IPS-NIHi7 (cell line): Measurements from ENCODE around the gene GNG14.
"Not testable (repeated sequence)": the region's sequence is repeated elsewhere in the genome, so short reads cannot be mapped to it uniquely, and the experiment has no call there.

Experiments
- DNase-seq: peaks from one replicate; pipeline ENCODE4 v3.0.0; 2012; ENCODE audit warnings: mixed read lengths; ENCODE audit errors: extremely low spot score

Gene GNG14

DNA sequence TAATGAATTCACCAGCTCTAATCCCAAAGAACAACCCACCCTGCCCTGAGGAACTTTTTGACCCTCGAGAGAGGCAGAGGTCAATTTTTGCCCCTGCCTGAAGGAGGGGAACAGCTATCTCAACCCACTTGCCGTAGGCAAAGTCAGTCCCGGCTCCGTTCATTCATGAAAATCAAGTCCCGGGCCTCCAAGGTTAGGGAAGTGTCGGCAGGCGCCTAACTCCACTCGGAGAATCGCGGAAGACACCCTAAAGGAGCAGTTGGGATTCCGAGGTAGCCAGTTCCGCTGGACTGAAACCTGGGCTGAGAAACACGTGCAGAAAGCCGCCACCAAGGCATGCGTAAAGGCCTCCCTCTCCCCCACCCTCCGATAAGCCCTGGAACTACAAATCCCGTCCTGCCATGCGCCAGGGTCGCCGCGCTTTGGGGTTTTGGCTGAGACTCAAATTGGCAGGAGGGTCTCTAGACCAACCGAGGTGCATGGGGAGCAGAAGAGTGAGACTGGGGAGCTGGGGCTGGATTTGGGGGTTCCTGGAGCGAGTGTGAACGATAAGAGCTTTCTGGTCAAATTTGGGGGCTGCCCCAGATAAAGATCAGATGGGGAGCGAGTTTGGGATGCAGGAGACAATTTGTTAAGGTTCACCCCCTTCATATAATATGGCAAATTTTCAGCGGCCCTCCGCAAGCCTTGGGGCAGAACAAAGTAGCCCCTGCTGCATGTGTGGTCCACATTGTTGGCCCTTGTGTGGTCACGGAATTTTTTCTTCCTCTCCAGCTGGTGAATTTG, 36.0 kb downstream of the GNG14 start, which contains the start of gene TNPO2:
TNPO2 (minus strand) TSS at position 292 of the 786 bp plus-strand sequence. CDS start 2,955 bp downstream, outside the sequence.
- DNase-seq, result peak; percentile 81

DNA sequence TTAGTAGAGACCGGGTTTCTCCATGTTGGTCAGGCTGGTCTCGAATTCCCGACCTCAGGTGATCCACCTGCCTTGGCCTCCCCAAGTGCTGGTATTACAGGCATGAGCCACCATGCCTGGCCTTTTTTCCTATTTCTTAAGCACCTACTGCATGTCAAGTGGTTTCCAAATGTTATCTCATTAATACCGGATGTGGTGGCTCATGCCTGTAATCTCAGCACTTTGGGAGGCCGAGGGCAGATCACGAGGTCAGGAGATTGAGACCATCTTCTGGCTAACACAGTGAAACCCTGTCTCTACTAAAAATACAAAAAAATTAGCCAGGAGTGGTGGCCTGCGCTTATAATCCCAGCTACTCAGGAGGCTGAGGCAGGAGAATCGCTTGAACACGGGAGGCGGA, 37.8 kb downstream of the GNG14 start:
- DNase-seq, result not testable (repeated sequence)

DNA sequence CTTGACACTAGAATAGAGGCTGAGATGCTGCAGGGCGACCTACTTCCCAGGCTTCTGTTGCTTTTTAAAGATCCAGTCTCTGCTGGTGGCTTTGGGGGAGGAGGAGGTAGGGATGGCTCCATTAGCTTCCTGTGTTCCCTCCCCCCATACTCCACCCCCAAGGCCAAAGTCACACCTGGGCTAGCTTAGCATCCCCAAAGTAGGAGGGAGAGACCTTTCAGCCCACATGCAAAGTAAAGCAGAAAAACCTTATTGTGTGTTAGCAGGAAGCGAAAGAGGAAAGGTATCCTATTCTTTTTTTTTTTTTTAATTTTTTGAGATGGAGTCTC, 39.2 kb downstream of the GNG14 start:
- no peak for DNase-seq

DNA sequence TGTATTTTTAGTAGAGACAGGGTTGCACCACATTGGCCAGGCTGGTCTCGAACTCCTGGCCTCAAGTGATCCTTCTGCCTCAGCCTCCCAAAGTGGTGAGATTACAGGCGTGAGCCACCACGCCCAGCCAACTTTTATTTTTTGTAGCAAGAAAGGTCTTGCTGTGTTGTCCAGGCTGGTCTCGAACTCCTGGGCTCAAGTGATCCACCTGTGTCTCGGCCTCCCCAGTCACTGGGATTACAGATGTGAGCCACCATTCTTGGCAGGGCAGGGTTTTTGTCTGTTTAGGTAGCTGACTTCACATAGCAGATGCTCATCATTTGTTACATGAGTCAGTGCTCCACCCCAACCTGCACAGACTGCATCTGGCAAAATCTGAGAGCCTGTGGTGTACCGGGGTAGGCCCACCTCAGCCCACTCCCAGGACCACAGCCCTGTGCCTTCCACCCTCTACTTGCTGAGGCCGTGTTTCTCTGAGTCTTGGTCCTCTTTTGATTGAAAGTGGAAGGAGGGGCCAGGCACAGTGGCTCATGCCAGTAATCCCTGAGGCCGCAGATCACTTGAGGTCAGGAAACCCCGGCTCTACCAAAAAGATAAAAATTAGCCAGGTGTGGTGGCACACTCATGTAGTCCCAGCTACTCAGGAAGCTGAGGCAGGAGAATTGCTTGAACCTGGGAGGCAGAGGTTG, 40.1 kb downstream of the GNG14 start:
- no peak for DNase-seq

DNA sequence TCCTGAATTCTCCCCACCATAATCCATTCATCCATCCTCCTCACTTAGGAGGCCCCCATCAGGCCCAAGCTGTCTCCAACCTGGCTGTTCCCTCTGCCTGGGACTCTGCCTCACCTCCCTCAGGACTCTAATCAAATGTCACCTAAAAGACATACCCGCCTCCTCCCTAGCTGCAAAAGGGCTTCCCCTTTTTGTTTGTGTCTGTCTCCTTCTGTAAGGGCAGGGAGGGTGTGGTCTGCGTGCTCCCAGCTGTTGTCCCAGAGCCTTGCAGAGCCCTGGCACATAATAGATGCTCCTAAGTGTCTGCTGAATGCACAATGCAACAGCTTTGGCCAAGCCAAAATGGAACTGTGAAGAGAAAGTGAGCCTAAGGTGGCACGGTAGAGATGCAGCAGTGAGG, 42.3 kb downstream of the GNG14 start:
- DNase-seq, result no peak

DNA sequence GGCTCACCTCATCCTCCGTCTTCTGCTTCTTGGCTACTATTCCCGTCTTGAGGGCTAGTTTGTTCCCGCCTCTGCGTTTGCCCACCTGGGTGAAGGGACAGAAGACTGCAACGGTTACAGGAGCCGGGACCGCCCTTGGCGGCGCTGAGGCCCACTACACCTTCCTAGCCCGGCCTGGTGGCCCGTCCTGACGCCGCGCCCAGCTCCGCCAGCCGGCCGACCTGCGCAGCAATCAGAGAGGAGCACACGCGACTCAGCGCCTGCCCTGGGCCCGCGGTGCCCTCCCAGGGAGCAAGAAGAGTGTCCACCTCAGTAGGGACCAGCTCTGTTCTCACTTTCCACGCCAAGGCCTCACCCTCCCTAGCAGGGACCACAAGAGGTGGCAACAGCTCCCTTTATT, 43.5 kb downstream of the GNG14 start:
- no peak for DNase-seq

DNA sequence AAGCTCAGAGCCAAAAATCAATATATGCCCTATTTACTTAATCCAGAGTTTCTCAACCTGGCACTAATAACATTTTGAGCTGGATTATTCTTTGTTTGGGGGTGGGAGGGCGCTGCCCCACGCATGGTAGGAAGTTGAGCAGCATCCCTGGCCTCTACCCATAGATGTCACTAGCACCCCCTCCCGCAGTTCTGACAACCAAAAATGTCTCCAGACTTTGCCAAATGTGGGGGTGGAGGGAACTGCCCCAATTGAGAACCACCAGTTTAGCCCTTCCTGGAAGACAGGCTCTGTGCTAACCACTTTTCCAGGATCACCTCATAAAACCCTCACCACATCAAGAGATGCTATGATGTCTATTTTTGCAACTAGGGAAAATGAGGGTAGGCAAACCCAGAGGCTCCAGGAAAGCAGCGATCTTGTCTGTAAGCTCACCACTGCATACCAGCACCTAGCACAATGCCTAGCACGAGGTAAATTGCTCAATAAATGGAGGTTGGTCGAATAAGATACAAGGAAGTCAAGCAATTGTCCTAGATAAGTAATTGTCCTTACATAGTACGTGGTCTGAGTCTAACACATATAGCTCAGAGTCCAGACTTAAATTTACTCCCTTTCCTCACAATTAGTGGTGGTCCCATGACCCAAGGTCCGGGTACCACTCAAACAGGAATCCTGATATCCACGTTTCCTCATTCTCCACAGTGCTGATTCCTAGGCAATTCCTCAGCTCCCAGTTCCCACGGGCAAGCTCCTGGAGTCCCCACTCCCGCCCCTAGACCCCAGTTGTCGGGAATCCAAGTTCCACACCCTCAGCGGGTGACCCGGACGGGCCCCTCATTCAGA, 45.8 kb downstream of the GNG14 start:
- DNase-seq, result no peak

DNA sequence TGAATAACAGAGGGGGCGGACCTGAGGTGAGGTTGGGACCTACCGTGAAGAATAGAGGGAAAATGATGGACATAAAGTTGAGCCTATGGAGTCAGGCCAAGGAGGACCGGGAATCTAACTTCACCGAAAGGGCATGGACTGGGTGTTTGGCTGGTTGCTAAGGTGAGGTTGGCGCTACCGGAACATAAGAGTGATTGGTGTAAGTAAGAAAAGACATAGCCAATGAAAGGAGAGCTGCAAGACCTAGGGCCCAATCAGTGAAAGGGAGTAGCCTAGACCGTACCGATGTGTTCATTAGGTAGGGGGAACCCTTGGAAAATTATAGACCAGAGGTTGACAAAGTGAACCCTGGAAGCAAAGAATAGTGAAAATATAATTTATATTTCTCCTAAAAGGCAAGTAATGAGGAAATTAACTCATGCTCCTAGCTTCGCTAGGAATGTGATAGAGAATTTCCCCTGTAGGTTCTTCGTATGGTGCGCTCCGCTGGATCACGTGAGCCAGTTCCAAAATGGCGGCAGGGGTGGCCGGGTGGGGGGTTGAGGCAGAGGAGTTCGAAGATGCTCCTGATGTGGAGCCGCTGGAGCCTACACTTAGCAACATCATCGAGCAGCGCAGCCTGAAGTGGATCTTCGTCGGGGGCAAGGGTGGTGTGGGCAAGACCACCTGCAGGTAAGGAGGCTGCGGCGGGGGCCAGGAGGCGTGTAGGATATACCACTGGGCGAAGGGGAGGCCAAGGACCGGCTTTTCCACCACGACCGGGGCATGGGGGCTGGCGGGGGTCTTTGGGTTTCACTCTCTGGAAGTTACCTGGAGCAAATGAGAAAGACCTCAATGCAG, 49.4 kb downstream of the GNG14 start, which contains the start of gene GET3:
GET3 (plus strand) TSS at position 503 of the 840 bp plus-strand sequence; CDS start at position 512, 9 bp downstream.
- peak; percentile 96 for DNase-seq

DNA sequence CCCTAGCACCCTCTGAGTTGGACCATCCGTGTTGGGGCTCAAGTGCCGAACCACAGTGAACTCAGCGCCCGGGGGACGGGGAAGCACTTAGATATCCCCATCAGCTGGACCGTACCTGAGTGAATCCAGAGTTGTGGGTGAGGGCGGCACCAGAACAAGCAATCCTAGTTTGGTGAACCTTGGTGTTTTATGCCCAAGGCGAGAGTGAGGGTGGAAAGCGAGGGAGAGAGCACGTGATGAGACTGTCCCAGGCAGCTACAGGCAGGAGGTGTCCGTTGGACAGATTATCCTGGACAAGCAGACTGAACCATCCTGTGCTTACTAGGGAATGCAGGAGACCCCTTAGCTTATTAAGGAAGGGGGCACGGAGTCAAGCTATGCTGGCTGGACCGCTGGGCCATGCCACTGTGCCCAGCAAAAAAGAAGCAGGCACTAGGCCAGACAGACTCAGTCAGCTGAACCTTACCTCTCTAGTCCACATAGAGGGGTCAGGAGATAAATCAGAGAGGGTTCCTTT, 50.1 kb downstream of the GNG14 start:
- no peak for DNase-seq
